Measurements from ENCODE around the gene SMIM1.

GRCh38 chr1:3790952-3791351 lies 18.4 kb downstream of the SMIM1 start:
- TF ChIP-seq CTCF (IDR thresholded peaks at IDR 0.05), result no peak
- no peak for TF ChIP-seq POLR2A (IDR thresholded peaks at IDR 0.05)

Measured in gastroesophageal sphincter (tissue), 3 donors.